GM12878 (cell line): ENCODE data around the gene KAZN. TPM values are rescaled to one million over a fixed set of nuclear protein-coding genes. Genes with fewer than 3 reads are reported as not detected.

ENCODE experiments used
- ATAC-seq: fragments of 200-7000 bp; cut with Tn5 transposase; 3 replicates; pipeline ENCODE4 v1.9.1; 2020; ENCODE audit warnings: mild to moderate bottlenecking, moderate library complexity
- BruUV-seq: library from RNA; stranded (reverse); fragments of 400-500 nt; replicated peaks from 2 replicates; lab custom pipeline; 2021; lab: Mats Ljungman, UMichigan
- CTCF ChIA-PET: fragments of 300-600 bp; sonication (Branson Sonifier 250); formaldehyde crosslinking; extraction: SDS; loops from one replicate; lab custom pipeline; 2021; ENCODE audit warnings: inconsistent platforms; lab: Yijun Ruan, JAX
- POLR2A ChIA-PET: fragments of 350-600 bp; formaldehyde crosslinking; extraction: SDS; loops from one replicate; lab custom pipeline; 2021; ENCODE audit warnings: inconsistent platforms; lab: Charles Lee
- RAD21 ChIA-PET: fragments of 300-600 bp; sonication (Branson Sonifier 250); formaldehyde crosslinking; loops from one replicate; lab custom pipeline; 2023; ENCODE audit warnings: antibody characterized with exemption; ENCODE audit not compliant: unreplicated experiment; lab: Charles Lee
- SMC1A ChIA-PET: fragments of 300-600 bp; sonication (Branson Sonifier 250); formaldehyde crosslinking; loops from one replicate; lab custom pipeline; 2023; ENCODE audit not compliant: unreplicated experiment, uncharacterized antibody; lab: Charles Lee
- DNase-seq: peaks from one replicate; pipeline ENCODE4 v3.0.0-alpha.2; 2011; ENCODE audit warnings: low read depth, low spot score
- FAIRE-seq: peaks from 3 replicates; lab custom pipeline; 2011; peaks lifted over from hg19 to GRCh38; lab: Jason Lieb, UNC
- H2AFZ ChIP-seq: 2 replicates; pipeline ENCODE4 v1.6.0; 2011; ENCODE audit warnings: low read depth, low read length, control low read depth; ENCODE audit not compliant: control insufficient read depth
- H3K27ac ChIP-seq: 2 replicates; pipeline ENCODE4 v1.5.1; 2011; ENCODE audit warnings: control low read depth; ENCODE audit not compliant: control insufficient read depth, insufficient read depth
- H3K27me3 ChIP-seq, 2 experiments: replicated peaks in 1 of 2; 2 replicates each; pipeline versions ENCODE4 v1.6.0 to v1.6.1; 2011; ENCODE audit warnings: low read length in 1 of 2; ENCODE audit not compliant: control insufficient read depth in 2 of 2, insufficient read depth in 2 of 2
- H3K36me3 ChIP-seq, 2 experiments: 2 replicates each; pipeline ENCODE4 v1.5.1; 2011; ENCODE audit warnings: low read length in 1 of 2; ENCODE audit not compliant: control insufficient read depth in 2 of 2, insufficient read depth in 2 of 2
- H3K4me1 ChIP-seq: 2 replicates; pipeline ENCODE4 v1.6.1; 2011; ENCODE audit warnings: mild to moderate bottlenecking, low read length, moderate library complexity, mixed read lengths; ENCODE audit not compliant: control insufficient read depth, insufficient read depth
- H3K4me2 ChIP-seq: 2 replicates; pipeline ENCODE4 v1.6.0; 2011; ENCODE audit warnings: control low read depth; ENCODE audit not compliant: control insufficient read depth, insufficient read depth
- H3K4me3 ChIP-seq: fragments of 200-600 bp; sonication (generic); 2 replicates; pipeline ENCODE4 v1.5.1; 2016
- H3K79me2 ChIP-seq: 2 replicates; pipeline ENCODE4 v1.6.0; 2011; ENCODE audit warnings: low read length; ENCODE audit not compliant: control insufficient read depth, insufficient read depth
- H3K9ac ChIP-seq: 2 replicates; pipeline ENCODE4 v1.8.0; 2011; ENCODE audit warnings: low read length, control low read depth, mixed read lengths; ENCODE audit not compliant: control insufficient read depth, insufficient read depth
- H3K9me3 ChIP-seq: replicated peaks from 3 replicates; pipeline ENCODE4 v1.5.1; 2011; ENCODE audit warnings: mild to moderate bottlenecking, low read length; ENCODE audit not compliant: control insufficient read depth, insufficient read depth
- H4K20me1 ChIP-seq: 2 replicates; pipeline ENCODE4 v1.6.0; 2011; ENCODE audit not compliant: control insufficient read depth, insufficient read depth
- BCLAF1 ChIP-seq: fragments of 450-650 bp; IDR thresholded peaks from 2 replicates; pipeline ENCODE4 v1.6.1; 2017; ENCODE audit warnings: antibody characterized with exemption, mild to moderate bottlenecking, moderate library complexity
- CBX3 ChIP-seq: fragments of 200-600 bp; sonication (generic); IDR thresholded peaks from 2 replicates; pipeline ENCODE4 v1.6.1; 2016; ENCODE audit warnings: low read depth, borderline replicate concordance
- GABPA ChIP-seq: IDR thresholded peaks from 2 replicates; pipeline ENCODE4 v1.6.1; 2014; ENCODE audit warnings: antibody characterized with exemption, low read depth, mild to moderate bottlenecking, inconsistent platforms
- HDAC2 ChIP-seq: fragments of 200-600 bp; sonication (generic); IDR thresholded peaks from 2 replicates; pipeline ENCODE4 v1.6.1; 2017
- KDM1A ChIP-seq: fragments of 200-600 bp; sonication (generic); IDR thresholded peaks from 2 replicates; pipeline ENCODE4 v1.6.1; 2016; ENCODE audit warnings: borderline replicate concordance
- MEF2B ChIP-seq: fragments of 450-650 bp; IDR thresholded peaks from 2 replicates; pipeline ENCODE4 v1.6.1; 2018; ENCODE audit warnings: mild to moderate bottlenecking, moderate library complexity; ENCODE audit not compliant: partially characterized antibody, poor library complexity, severe bottlenecking
- SIX5 ChIP-seq: IDR thresholded peaks from 2 replicates; pipeline ENCODE4 v1.6.1; 2011; ENCODE audit warnings: mild to moderate bottlenecking, low read depth, low read length, moderate library complexity; ENCODE audit not compliant: severe bottlenecking
- TBL1XR1 ChIP-seq: IDR thresholded peaks from 2 replicates; pipeline ENCODE4 v1.6.1; 2012; ENCODE audit warnings: low read depth, low read length, improper control_type of control experiment
- ZBTB33 ChIP-seq: fragments of 450-650 bp; IDR thresholded peaks from 2 replicates; pipeline ENCODE4 v1.6.1; 2017; ENCODE audit warnings: mild to moderate bottlenecking
- WGBS: methylation state at CpG from one replicate; pipeline ENCODE4 v1.1.6; 2016; ENCODE audit warnings: low lambda C conversion rate; ENCODE audit not compliant: insufficient replicate concordance, insufficient coverage; ENCODE audit errors: missing lambda C conversion rate; 5-methylcytosine and 5-hydroxymethylcytosine counted together
- in situ Hi-C: fragments of 300-500 bp; cut with MboI; formaldehyde crosslinking; loops from 9 replicates; pipeline ENCODE4 v1.14.3; 2018; ENCODE audit warnings: mixed read lengths
- intact Hi-C: fragments of 100-400 bp; cut with micrococcal nuclease; formaldehyde crosslinking; loops from one replicate; pipeline ENCODE4 v1.14.2; 2022; ENCODE audit not compliant: unreplicated experiment
- polyA plus RNA-seq, 11 experiments: library from polyadenylated mRNA; depleted of rRNA in 4 of 11; unstranded in 6 of 11; stranded (reverse) in 5 of 11; fragments of >200 nt; fragmentation: Nextera tagmentation in 4 of 11; fragmentation: Illumina TruSeq in 1 of 11; extraction: Ambion mirVana in 4 of 11; extraction: Trizol in 1 of 11; gene quantifications; 1 replicate in 1 of 11; 2 replicates in 10 of 11; pipeline versions ENCODE4 v1.2.1 to v1.2.3, GENCODE V29; 2011 to 2016; ENCODE audit warnings: inconsistent platforms in 2 of 11, missing spikeins in 2 of 11, low read depth in 1 of 11
- total RNA-seq, 4 experiments: library from RNA; depleted of rRNA in 3 of 4; stranded (reverse); fragments of >200 nt in 3 of 4; fragmentation: Illumina TruSeq in 1 of 4; extraction: Trizol in 1 of 4; gene quantifications; 2 replicates each; pipeline versions ENCODE4 v1.2.1 to v1.2.3, GENCODE V29; 2013 to 2021
- TF ChIP-seq, protein P1 (sequence below): fragments of 450-650 bp; IDR thresholded peaks from 2 replicates; pipeline ENCODE4 v1.6.1; 2017; ENCODE audit warnings: low read depth, mild to moderate bottlenecking, moderate library complexity
- TF ChIP-seq, protein P2 (sequence below): fragments of 450-650 bp; IDR thresholded peaks from 2 replicates; pipeline ENCODE4 v1.6.1; 2014; ENCODE audit warnings: mild to moderate bottlenecking
- TF ChIP-seq, protein P3 (sequence below): IDR thresholded peaks from 2 replicates; pipeline ENCODE4 v1.6.1; 2012; ENCODE audit warnings: low read depth, low read length, improper control_type of control experiment

Gene KAZN
- total and polyA plus RNA-seq, 10 of the 15 experiments (the other 5 are each of a cell fraction or from before 2014, with no cell fraction given) = 0.72 to 4.0 (median 1.2) TPM

DNA sequence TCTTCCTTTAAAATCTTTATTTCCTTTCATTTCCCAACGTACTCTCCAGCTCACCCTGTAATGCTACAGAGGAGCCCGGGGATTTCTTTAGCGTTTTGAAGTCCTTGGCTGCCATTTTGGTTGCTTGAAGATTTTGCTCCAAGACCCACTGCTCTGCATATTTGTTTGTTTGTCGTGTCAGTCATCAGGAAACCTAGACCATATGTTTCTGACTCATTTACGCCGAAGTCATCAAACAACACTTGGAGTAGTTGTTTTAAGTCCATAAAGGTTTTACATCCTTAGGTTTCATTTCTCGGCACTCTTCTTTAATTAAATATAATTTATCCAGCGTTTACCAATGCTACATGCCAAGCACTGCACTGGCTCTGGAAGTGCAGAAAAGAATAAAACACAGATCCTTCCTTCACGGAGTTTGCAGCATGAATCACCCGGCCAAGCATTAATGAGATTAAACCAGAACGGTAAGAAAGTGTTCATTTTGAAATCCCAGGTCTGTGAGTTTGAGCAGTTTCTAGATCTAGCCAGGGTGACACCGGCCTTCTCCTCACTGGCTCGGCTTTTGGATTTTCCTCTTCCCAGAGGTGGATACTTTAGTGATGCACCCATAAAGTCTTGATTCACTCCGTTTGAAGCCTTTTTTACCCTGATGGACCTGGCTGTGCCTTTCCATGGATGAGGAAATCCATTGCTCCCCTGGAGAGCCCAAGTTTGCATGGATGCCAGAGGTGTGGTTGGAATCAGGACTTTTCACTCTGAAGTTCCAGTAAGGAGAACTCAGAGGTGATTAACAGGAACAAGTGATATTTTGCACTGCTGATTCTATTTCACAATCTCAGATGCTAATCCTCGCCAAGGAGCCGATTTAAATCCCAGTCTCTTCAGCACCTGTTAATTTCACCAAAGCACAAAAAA lies 109.3 kb downstream of the KAZN start:
- no peak for ATAC-seq
- no peak overlapping the region for H3K4me2 ChIP-seq
- in situ Hi-C loops (no loop called here), intact Hi-C loops (no loop called here)
- H3K36me3 ChIP-seq = no peaks in the 10 kb centered on the region
- H3K9ac ChIP-seq = no peak overlapping the region
- no peak for FAIRE-seq
- BruUV-seq = no TSS peak
- 33% methylated on average over 16 of the region's 16 CpGs for WGBS
- DNase-seq = no peak
- H3K4me1 ChIP-seq = no peaks in the 10 kb centered on the region
- no peak overlapping the region for H3K27ac ChIP-seq
- ChIA-PET POLR2A (no interaction called here), CTCF (no interaction called here), SMC1A (no interaction called here), RAD21 (no interaction called here)
- no peaks in the 10 kb centered on the region for H4K20me1 ChIP-seq
- H3K9me3 ChIP-seq = peaks cover 1% of the 10 kb centered on the region; the same call in 2 of the 3 replicates
- no peaks in the 10 kb centered on the region for H3K79me2 ChIP-seq
- no peaks in the 10 kb centered on the region for H3K27me3 ChIP-seq
- H3K4me3 ChIP-seq = no peak overlapping the region
- H2AFZ ChIP-seq = no peak overlapping the region
- TF ChIP-seq ZBTB33 (no peak), GABPA (no peak), KDM1A (no peak), BCLAF1 (no peak), HDAC2 (no peak), MEF2B (no peak), TBL1XR1 (no peak), SIX5 (no peak), CBX3 (no peak)
- TF ChIP-seq, protein P1, sequence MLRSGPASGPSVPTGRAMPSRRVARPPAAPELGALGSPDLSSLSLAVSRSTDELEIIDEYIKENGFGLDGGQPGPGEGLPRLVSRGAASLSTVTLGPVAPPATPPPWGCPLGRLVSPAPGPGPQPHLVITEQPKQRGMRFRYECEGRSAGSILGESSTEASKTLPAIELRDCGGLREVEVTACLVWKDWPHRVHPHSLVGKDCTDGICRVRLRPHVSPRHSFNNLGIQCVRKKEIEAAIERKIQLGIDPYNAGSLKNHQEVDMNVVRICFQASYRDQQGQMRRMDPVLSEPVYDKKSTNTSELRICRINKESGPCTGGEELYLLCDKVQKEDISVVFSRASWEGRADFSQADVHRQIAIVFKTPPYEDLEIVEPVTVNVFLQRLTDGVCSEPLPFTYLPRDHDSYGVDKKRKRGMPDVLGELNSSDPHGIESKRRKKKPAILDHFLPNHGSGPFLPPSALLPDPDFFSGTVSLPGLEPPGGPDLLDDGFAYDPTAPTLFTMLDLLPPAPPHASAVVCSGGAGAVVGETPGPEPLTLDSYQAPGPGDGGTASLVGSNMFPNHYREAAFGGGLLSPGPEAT = no peak
- TF ChIP-seq, protein P2, sequence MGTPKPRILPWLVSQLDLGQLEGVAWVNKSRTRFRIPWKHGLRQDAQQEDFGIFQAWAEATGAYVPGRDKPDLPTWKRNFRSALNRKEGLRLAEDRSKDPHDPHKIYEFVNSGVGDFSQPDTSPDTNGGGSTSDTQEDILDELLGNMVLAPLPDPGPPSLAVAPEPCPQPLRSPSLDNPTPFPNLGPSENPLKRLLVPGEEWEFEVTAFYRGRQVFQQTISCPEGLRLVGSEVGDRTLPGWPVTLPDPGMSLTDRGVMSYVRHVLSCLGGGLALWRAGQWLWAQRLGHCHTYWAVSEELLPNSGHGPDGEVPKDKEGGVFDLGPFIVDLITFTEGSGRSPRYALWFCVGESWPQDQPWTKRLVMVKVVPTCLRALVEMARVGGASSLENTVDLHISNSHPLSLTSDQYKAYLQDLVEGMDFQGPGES = no peak
- TF ChIP-seq, protein P3, sequence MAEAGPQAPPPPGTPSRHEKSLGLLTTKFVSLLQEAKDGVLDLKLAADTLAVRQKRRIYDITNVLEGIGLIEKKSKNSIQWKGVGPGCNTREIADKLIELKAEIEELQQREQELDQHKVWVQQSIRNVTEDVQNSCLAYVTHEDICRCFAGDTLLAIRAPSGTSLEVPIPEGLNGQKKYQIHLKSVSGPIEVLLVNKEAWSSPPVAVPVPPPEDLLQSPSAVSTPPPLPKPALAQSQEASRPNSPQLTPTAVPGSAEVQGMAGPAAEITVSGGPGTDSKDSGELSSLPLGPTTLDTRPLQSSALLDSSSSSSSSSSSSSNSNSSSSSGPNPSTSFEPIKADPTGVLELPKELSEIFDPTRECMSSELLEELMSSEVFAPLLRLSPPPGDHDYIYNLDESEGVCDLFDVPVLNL = no peak
